A673 (cell line): ENCODE results near the gene CASP2. TPM values are rescaled to one million over a fixed set of nuclear protein-coding genes. Genes with fewer than 3 reads are reported as not detected.
A peak's percentile ranks its signal among the peaks of the same experiment; 100 is the strongest.

Experiments used
- BruUV-seq: library from RNA; stranded (reverse); fragments of 400-500 nt; replicated peaks from 2 replicates; lab custom pipeline; 2021; lab: Mats Ljungman, UMichigan
- CTCF ChIA-PET: fragments of 300-600 bp; sonication (Branson Sonifier 250); formaldehyde crosslinking; loops from one replicate; lab custom pipeline; 2022; ENCODE audit warnings: antibody characterized with exemption; lab: Charles Lee
- POLR2A ChIA-PET: fragments of 300-600 bp; sonication (Branson Sonifier 250); formaldehyde crosslinking; loops from one replicate; lab custom pipeline; 2022; ENCODE audit warnings: antibody characterized with exemption; ENCODE audit not compliant: low non-redundant PET; lab: Charles Lee
- DNase-seq: peaks from one replicate; pipeline ENCODE4 v3.0.0-alpha.2; 2015; ENCODE audit warnings: low spot score
- H3K27ac ChIP-seq: fragments of 200-600 bp; sonication (generic); 2 replicates; pipeline ENCODE4 v1.5.1; 2016; ENCODE audit warnings: mixed run types, low read depth, mild to moderate bottlenecking, mixed read lengths, antibody characterized with exemption, low read length; ENCODE audit not compliant: poor library complexity, severe bottlenecking
- H3K27me3 ChIP-seq: fragments of 200-600 bp; sonication (generic); replicated peaks from 2 replicates; pipeline ENCODE4 v1.6.1; 2017; ENCODE audit warnings: mixed run types, low read depth, mild to moderate bottlenecking, mixed read lengths, antibody characterized with exemption, low read length; ENCODE audit not compliant: insufficient read depth, poor library complexity
- H3K36me3 ChIP-seq: fragments of 200-600 bp; sonication (generic); 2 replicates; pipeline ENCODE4 v1.6.1; 2016; ENCODE audit warnings: mixed run types, mild to moderate bottlenecking, mixed read lengths, antibody characterized with exemption, low read length; ENCODE audit not compliant: insufficient read depth, poor library complexity, severe bottlenecking
- H3K4me1 ChIP-seq: fragments of 200-600 bp; sonication (generic); 2 replicates; pipeline ENCODE4 v1.6.1; 2017; ENCODE audit warnings: mixed run types, mild to moderate bottlenecking, mixed read lengths, antibody characterized with exemption, low read length; ENCODE audit not compliant: insufficient read depth, poor library complexity, severe bottlenecking
- H3K4me3 ChIP-seq: fragments of 200-600 bp; sonication (generic); 2 replicates; pipeline ENCODE4 v1.5.1; 2016; ENCODE audit warnings: low read depth, mixed run types, mild to moderate bottlenecking, mixed read lengths, low read length; ENCODE audit not compliant: poor library complexity, severe bottlenecking
- H3K9me3 ChIP-seq: fragments of 200-600 bp; sonication (generic); 2 replicates; pipeline ENCODE4 v1.6.1; 2016; ENCODE audit warnings: mixed run types, low read depth, mild to moderate bottlenecking, mixed read lengths, antibody characterized with exemption, low read length; ENCODE audit not compliant: poor library complexity, severe bottlenecking
- CTCF ChIP-seq: fragments of 300-800, 200-600 bp; sonication (generic); conservative IDR thresholded peaks from 2 replicates; pipeline ENCODE4 v1.5.1; 2017; ENCODE audit warnings: low read depth, mild to moderate bottlenecking, antibody characterized with exemption, low read length, moderate library complexity, mixed read lengths
- EZH2 ChIP-seq: fragments of 200-600 bp; sonication (generic); IDR thresholded peaks from 2 replicates; pipeline ENCODE4 v1.6.1; 2017; ENCODE audit warnings: borderline replicate concordance, low read depth, mild to moderate bottlenecking, mixed read lengths, antibody characterized with exemption, low read length; ENCODE audit not compliant: poor library complexity, severe bottlenecking
- intact Hi-C: fragments of 100-400 bp; cut with micrococcal nuclease; formaldehyde crosslinking; loops from one replicate; pipeline ENCODE4 v1.10.0; 2022; ENCODE audit not compliant: unreplicated experiment
- total RNA-seq: library from RNA; stranded (reverse); gene quantifications from 2 replicates; pipeline ENCODE4 v1.2.3, GENCODE V29; 2021

Gene CASP2
- total RNA-seq, 1 experiment from 2014 or later, result 76.8 TPM

GRCh38 chr7:143286522-143286890, 1.6 kb upstream of the CASP2 start:
- Histone ChIP-seq H3K27ac (no peak overlapping the region), H3K9me3 (no peaks in the 10 kb centered on the region), H3K4me3 (no peak overlapping the region), H3K4me1 (peaks cover 16% of the 10 kb centered on the region), H3K36me3 (peaks cover 4% of the 10 kb centered on the region), H3K27me3 (no peaks in the 10 kb centered on the region)
- POLR2A ChIA-PET, result no interaction called here
- intact Hi-C loops, result no loop called here
- TF ChIP-seq EZH2, result no peak
- no peak for TF ChIP-seq CTCF
- no peak for DNase-seq
- CTCF ChIA-PET, result no interaction called here
- no TSS peak for BruUV-seq

GRCh38 chr7:143287339-143287934, 714 bp upstream of the CASP2 start:
- CTCF ChIA-PET, result interaction anchor here (1.5 kb wide), 1 partner anchor 47 kb away, joined by 4 read pairs; no protein-coding TSS in a partner anchor
- Histone ChIP-seq H3K27me3 (no peaks in the 10 kb centered on the region), H3K4me1 (peaks cover 16% of the 10 kb centered on the region), H3K4me3 (no peak overlapping the region), H3K27ac (peak overlapping the region; percentile 39), H3K36me3 (peaks cover 13% of the 10 kb centered on the region), H3K9me3 (no peaks in the 10 kb centered on the region)
- TF ChIP-seq EZH2 (no peak), CTCF (no peak)
- POLR2A ChIA-PET, result no interaction called here
- BruUV-seq, result no TSS peak
- no peak for DNase-seq
- intact Hi-C loops, result no loop called here

- CTCF ChIA-PET, result no interaction called here
- BruUV-seq, result TSS peak; percentile 47
- Histone ChIP-seq H3K36me3 (peaks cover 27% of the 10 kb centered on the region), H3K9me3 (no peaks in the 10 kb centered on the region), H3K27me3 (no peaks in the 10 kb centered on the region), H3K4me3 (peak overlapping the region; percentile 80), H3K4me1 (peaks cover 16% of the 10 kb centered on the region), H3K27ac (peak overlapping the region; percentile 97)
- peak; percentile 16 for DNase-seq
- TF ChIP-seq EZH2 (no peak), CTCF (no peak)
- POLR2A ChIA-PET, result no interaction called here
- intact Hi-C loops, result no loop called here
These were observed 685 bp downstream of the CASP2 start for GRCh38 chr7:143288836-143289235.
